A549 (cell line): ENCODE results near the gene NCCRP1.

Experiments used
- CTCF ChIP-seq: fragments of >200 bp; sonication (Bioruptor Twin); formaldehyde crosslinking; IDR thresholded peaks from 3 replicates; pipeline ENCODE4 v1.5.1; 2016
- RAD21 ChIP-seq, 2 experiments: fragments of >200 bp in 1 of 2; sonication (Bioruptor Twin) in 1 of 2; formaldehyde crosslinking in 1 of 2; IDR thresholded peaks in 1 of 2; conservative IDR thresholded peaks in 1 of 2; 2 replicates in 1 of 2; 3 replicates in 1 of 2; pipeline ENCODE4 v1.6.1; 2012 to 2018; ENCODE audit warnings: inconsistent platforms in 1 of 2

DNA sequence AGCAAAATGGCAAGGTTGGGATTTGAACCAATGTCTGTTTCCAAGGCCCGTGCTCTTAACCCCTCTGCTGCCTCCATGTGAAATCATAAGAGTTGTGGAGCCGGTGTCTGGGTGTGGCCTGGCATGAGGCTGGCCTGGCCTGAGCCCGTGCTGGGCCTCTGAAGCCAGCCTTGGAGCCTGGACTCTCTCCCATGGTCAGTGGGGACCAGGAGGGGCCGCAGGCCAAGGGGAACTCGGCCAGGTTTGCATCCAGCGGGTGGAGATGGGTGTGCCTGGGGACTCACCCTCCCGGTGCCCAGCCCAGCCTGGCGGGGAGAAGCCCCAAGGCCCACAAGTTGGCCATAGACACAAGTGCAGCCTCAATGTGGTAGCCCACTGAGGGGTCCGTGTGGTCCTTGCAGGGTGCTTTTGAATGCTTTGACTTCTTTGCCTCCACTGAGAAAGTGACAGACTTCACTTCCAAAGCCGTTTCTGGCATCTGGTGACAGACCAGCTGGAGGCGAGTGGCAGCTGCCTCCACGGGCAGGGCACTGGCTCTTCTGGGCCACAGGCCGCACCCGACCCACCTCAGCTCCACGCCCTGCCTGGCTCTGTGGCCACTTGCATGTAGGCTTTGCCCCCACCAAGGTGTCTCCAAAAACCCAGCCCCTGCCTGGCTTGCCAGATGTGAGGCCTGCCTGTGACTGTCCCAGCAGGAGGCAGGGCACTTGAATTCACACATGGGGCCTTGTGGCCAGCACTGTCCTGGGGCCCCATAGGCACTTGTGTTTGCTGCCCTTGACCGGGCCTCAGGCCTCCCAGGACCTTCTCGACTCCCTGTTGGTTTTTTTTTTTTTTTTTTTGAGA, 26.2 kb upstream of the NCCRP1 start:
- TF ChIP-seq CTCF (no peak), RAD21 (conservative IDR thresholded peaks at IDR 0.05 in 1 of 2, IDR thresholded peaks at IDR 0.05 in 1 of 2) (no peak)
